Measurements from ENCODE around the gene SPAST.
"Not testable (repeated sequence)": the region's sequence is repeated elsewhere in the genome, so short reads cannot be mapped to it uniquely, and the experiment has no call there.

SPAST gene

GRCh38 chr2:32119161-32119560 is 55.8 kb downstream of the SPAST start:
- in situ Hi-C loops (cut with HindIII; ENCODE audit: low sequenced_read_pairs): no loop called here

GRCh38 chr2:32124660-32125059 is 61.3 kb downstream of the SPAST start:
- in situ Hi-C loops (cut with HindIII; ENCODE audit: low sequenced_read_pairs): no loop called here

- in situ Hi-C loops (cut with HindIII; ENCODE audit: low sequenced_read_pairs): no loop called here
These were observed 65.3 kb downstream of the SPAST start for GRCh38 chr2:32128636-32129035.

- in situ Hi-C loops (cut with HindIII; ENCODE audit: low sequenced_read_pairs): no loop called here
These were observed 65.7 kb downstream of the SPAST start for GRCh38 chr2:32129086-32129485.

GRCh38 chr2:32135409-32135808 is 72.1 kb downstream of the SPAST start:
- in situ Hi-C loops (cut with HindIII; ENCODE audit: low sequenced_read_pairs): no loop called here

GRCh38 chr2:32136097-32136496 is 72.7 kb downstream of the SPAST start:
- in situ Hi-C loops (cut with HindIII; ENCODE audit: low sequenced_read_pairs): no loop called here

GRCh38 chr2:32151544-32151943 is 88.2 kb downstream of the SPAST start:
- in situ Hi-C loops (cut with HindIII; ENCODE audit: low sequenced_read_pairs): not testable (repeated sequence)

GRCh38 chr2:32159678-32160077 is 96.3 kb downstream of the SPAST start:
- in situ Hi-C loops (cut with HindIII; ENCODE audit: low sequenced_read_pairs): no loop called here

GRCh38 chr2:32161296-32161695 is 97.9 kb downstream of the SPAST start:
- in situ Hi-C loops (cut with HindIII; ENCODE audit: low sequenced_read_pairs): no loop called here

- in situ Hi-C loops (cut with HindIII; ENCODE audit: low sequenced_read_pairs): not testable (repeated sequence)
These were observed 100.9 kb downstream of the SPAST start for GRCh38 chr2:32164254-32164653.

GRCh38 chr2:32165027-32165347 is 101.6 kb downstream of the SPAST start:
- in situ Hi-C loops (cut with HindIII; ENCODE audit: low sequenced_read_pairs): not testable (repeated sequence)

GRCh38 chr2:32166115-32166574 is 102.8 kb downstream of the SPAST start:
- in situ Hi-C loops (cut with HindIII; ENCODE audit: low sequenced_read_pairs): no loop called here

GRCh38 chr2:32168513-32168912 is 105.2 kb downstream of the SPAST start:
- in situ Hi-C loops (cut with HindIII; ENCODE audit: low sequenced_read_pairs): no loop called here

- in situ Hi-C loops (cut with HindIII; ENCODE audit: low sequenced_read_pairs): no loop called here
These were observed 109.5 kb downstream of the SPAST start for GRCh38 chr2:32172870-32173269.

- in situ Hi-C loops (cut with HindIII; ENCODE audit: low sequenced_read_pairs): no loop called here
These were observed 119.3 kb downstream of the SPAST start for GRCh38 chr2:32182667-32183066.

- in situ Hi-C loops (cut with HindIII; ENCODE audit: low sequenced_read_pairs): no loop called here
These were observed 125.7 kb downstream of the SPAST start for GRCh38 chr2:32189011-32189410.

GRCh38 chr2:32192418-32192817 is 129.1 kb downstream of the SPAST start:
- in situ Hi-C loops (cut with HindIII; ENCODE audit: low sequenced_read_pairs): loop anchor here (5.0 kb wide), 1 partner anchor 60 kb away; no protein-coding TSS in a partner anchor

GRCh38 chr2:32200814-32201213 is 137.5 kb downstream of the SPAST start:
- in situ Hi-C loops (cut with HindIII; ENCODE audit: low sequenced_read_pairs): no loop called here

GRCh38 chr2:32203428-32203827 is 140.1 kb downstream of the SPAST start:
- in situ Hi-C loops (cut with HindIII; ENCODE audit: low sequenced_read_pairs): not testable (repeated sequence)

Measured in endothelial cell of hepatic sinusoid (primary cell).